IMR-90 (cell line): ENCODE results near the gene BPIFB1. TPM values are rescaled to one million over a fixed set of nuclear protein-coding genes. Genes with fewer than 3 reads are reported as not detected.

Experiments used
- ATAC-seq: fragments of 200-7000 bp; cut with Tn5 transposase; 2 replicates; pipeline ENCODE4 v1.9.1; 2020; ENCODE audit warnings: low read depth, mild to moderate bottlenecking, moderate library complexity
- BruUV-seq: library from RNA; stranded (reverse); fragments of 400-500 nt; replicated peaks from 2 replicates; lab custom pipeline; 2021; lab: Mats Ljungman, UMichigan
- CTCF ChIA-PET: fragments of 300-600 bp; formaldehyde crosslinking; extraction: SDS; loops from one replicate; lab custom pipeline; 2021; ENCODE audit warnings: antibody characterized with exemption; lab: Yijun Ruan, JAX
- POLR2A ChIA-PET: fragments of 300-600 bp; sonication (Branson Sonifier 250); formaldehyde crosslinking; loops from one replicate; lab custom pipeline; 2022; ENCODE audit warnings: antibody characterized with exemption; ENCODE audit not compliant: unreplicated experiment; lab: Charles Lee
- DNase-seq: peaks from one replicate; pipeline ENCODE4 v3.0.0; 2013
- H2AFZ ChIP-seq: replicated peaks from 2 replicates; pipeline ENCODE3; 2013; ENCODE audit warnings: low read length, mild to moderate bottlenecking; ENCODE audit not compliant: poor library complexity
- H2AK5ac ChIP-seq: 2 replicates; pipeline ENCODE4 v1.6.1; 2013; ENCODE audit warnings: low read depth, low read length, inconsistent platforms
- H2AK9ac ChIP-seq: replicated peaks from 2 replicates; pipeline ENCODE3; 2013; ENCODE audit warnings: mild to moderate bottlenecking, low read depth, low read length, moderate library complexity; ENCODE audit not compliant: poor library complexity
- H2BK120ac ChIP-seq: 2 replicates; pipeline ENCODE4 v1.6.1; 2013; ENCODE audit warnings: low read depth, low read length, inconsistent platforms
- H2BK15ac ChIP-seq: 3 replicates; pipeline ENCODE4 v1.6.1; 2013; ENCODE audit warnings: low read depth, low read length, inconsistent platforms
- H2BK20ac ChIP-seq: 2 replicates; pipeline ENCODE4 v1.6.1; 2013; ENCODE audit warnings: low read depth, mild to moderate bottlenecking, inconsistent platforms, low read length, moderate library complexity
- H2BK5ac ChIP-seq: 2 replicates; pipeline ENCODE4 v1.6.1; 2013; ENCODE audit warnings: mild to moderate bottlenecking, low read depth, low read length, inconsistent platforms; ENCODE audit not compliant: poor library complexity, severe bottlenecking
- H3K14ac ChIP-seq: replicated peaks from 2 replicates; pipeline ENCODE4 v1.6.1; 2013; ENCODE audit warnings: low read depth, low read length, inconsistent platforms
- H3K18ac ChIP-seq: 2 replicates; pipeline ENCODE4 v1.6.1; 2013; ENCODE audit warnings: low read depth, low read length, control low read depth
- H3K23ac ChIP-seq: 2 replicates; pipeline ENCODE4 v1.6.1; 2013; ENCODE audit warnings: low read depth, low read length, inconsistent platforms
- H3K27ac ChIP-seq: 2 replicates; pipeline ENCODE4 v1.5.1; 2013; ENCODE audit warnings: mild to moderate bottlenecking, control low read depth, low read length; ENCODE audit not compliant: insufficient read depth
- H3K27me3 ChIP-seq: 2 replicates; pipeline ENCODE4 v1.6.1; 2013; ENCODE audit warnings: low read length; ENCODE audit not compliant: control insufficient read depth, insufficient read depth
- H3K36me3 ChIP-seq: 2 replicates; pipeline ENCODE4 v1.6.1; 2013; ENCODE audit warnings: low read length, mixed read lengths; ENCODE audit not compliant: control insufficient read depth, insufficient read depth
- H3K4ac ChIP-seq: 2 replicates; pipeline ENCODE4 v1.6.1; 2013; ENCODE audit warnings: low read depth, low read length, inconsistent platforms
- H3K4me1 ChIP-seq: 2 replicates; pipeline ENCODE4 v1.6.1; 2013; ENCODE audit warnings: low read length, mixed read lengths; ENCODE audit not compliant: control insufficient read depth, insufficient read depth
- H3K4me2 ChIP-seq: 2 replicates; pipeline ENCODE4 v1.6.1; 2013; ENCODE audit warnings: low read depth, mild to moderate bottlenecking, control low read depth, low read length, moderate library complexity
- H3K4me3 ChIP-seq: 2 replicates; pipeline ENCODE4 v1.5.1; 2013; ENCODE audit warnings: low read depth, mild to moderate bottlenecking, control low read depth, low read length, moderate library complexity; ENCODE audit not compliant: insufficient read depth
- H3K56ac ChIP-seq: 2 replicates; pipeline ENCODE4 v1.6.1; 2013; ENCODE audit warnings: low read length, inconsistent platforms; ENCODE audit not compliant: insufficient read depth; ENCODE audit errors: extremely low read depth
- H3K79me1 ChIP-seq, 2 experiments: 2 replicates each; pipeline ENCODE4 v1.6.1; 2013; ENCODE audit warnings: low read length in 2 of 2, inconsistent platforms in 1 of 2, low read depth in 1 of 2
- H3K9ac ChIP-seq: 2 replicates; pipeline ENCODE4 v1.6.1; 2013; ENCODE audit warnings: low read depth, low read length, control low read depth
- H3K9me1 ChIP-seq: 2 replicates; pipeline ENCODE4 v1.6.1; 2013; ENCODE audit warnings: low read length, inconsistent platforms; ENCODE audit not compliant: insufficient read depth
- H3K9me3 ChIP-seq: 2 replicates; pipeline ENCODE4 v1.6.1; 2013; ENCODE audit warnings: low read length; ENCODE audit not compliant: control insufficient read depth, insufficient read depth
- H4K20me1 ChIP-seq: 2 replicates; pipeline ENCODE4 v1.6.1; 2013; ENCODE audit warnings: low read length, inconsistent platforms; ENCODE audit not compliant: insufficient read depth
- H4K5ac ChIP-seq: 2 replicates; pipeline ENCODE4 v1.6.1; 2013; ENCODE audit warnings: mild to moderate bottlenecking, low read depth, low read length, control low read depth
- H4K8ac ChIP-seq, 2 experiments: 2 replicates each; pipeline ENCODE4 v1.6.1; 2013; ENCODE audit warnings: low read depth in 2 of 2, low read length in 2 of 2, control low read depth in 1 of 2, inconsistent platforms in 1 of 2
- H4K91ac ChIP-seq: 2 replicates; pipeline ENCODE4 v1.6.1; 2013; ENCODE audit warnings: low read depth, low read length, inconsistent platforms; ENCODE audit not compliant: insufficient read depth
- CHD1 ChIP-seq: IDR thresholded peaks from 2 replicates; pipeline ENCODE4 v1.6.1; 2012; ENCODE audit warnings: low read depth, low read length, improper control_type of control experiment
- MAFK ChIP-seq: IDR thresholded peaks from 2 replicates; pipeline ENCODE4 v1.6.1; 2012; ENCODE audit warnings: low read depth, low read length, improper control_type of control experiment
- NFE2L2 ChIP-seq: fragments of 150-350 bp; IDR thresholded peaks from 2 replicates; pipeline ENCODE4 v1.6.1; 2016; ENCODE audit warnings: low read depth, mild to moderate bottlenecking, low read length
- POLR2A ChIP-seq: IDR thresholded peaks from 2 replicates; pipeline ENCODE4 v1.6.1; 2012; ENCODE audit warnings: mild to moderate bottlenecking, low read depth, low read length
- RCOR1 ChIP-seq: IDR thresholded peaks from 2 replicates; pipeline ENCODE4 v1.6.1; 2012; ENCODE audit warnings: mild to moderate bottlenecking, low read length, improper control_type of control experiment; ENCODE audit not compliant: insufficient replicate concordance
- WGBS, 2 experiments: methylation state at CpG; one replicate each; pipeline versions ENCODE4 v1.1.5 to v1.1.7; 2013; ENCODE audit warnings: missing lambda C conversion rate in 2 of 2; ENCODE audit not compliant: insufficient read length in 1 of 2; ENCODE audit errors: extremely low coverage in 2 of 2; 5-methylcytosine and 5-hydroxymethylcytosine counted together
- dilution Hi-C: fragments of 300-500 bp; cut with HindIII; formaldehyde crosslinking; loops from one replicate; pipeline ENCODE4 v1.14.3; 2018; ENCODE audit warnings: low sequenced_read_pairs; ENCODE audit not compliant: unreplicated experiment
- in situ Hi-C: fragments of 300-500 bp; cut with MboI; formaldehyde crosslinking; loops from 3 replicates; pipeline ENCODE4 v1.14.3; 2019; ENCODE audit warnings: low sequenced_read_pairs, inconsistent platforms, mixed read lengths
- intact Hi-C: fragments of 100-400 bp; cut with micrococcal nuclease; formaldehyde crosslinking; loops from 2 replicates; pipeline ENCODE4 v1.10.0; 2022
- polyA plus RNA-seq, 3 experiments: library from polyadenylated mRNA; depleted of rRNA; stranded (reverse); fragments of >200 nt; gene quantifications; 2 replicates each; pipeline ENCODE4 v1.2.3, GENCODE V29; 2012; ENCODE audit warnings: low replicate concordance in 1 of 3
- total RNA-seq: library from RNA; depleted of rRNA; stranded (reverse); fragments of >200 nt; gene quantifications from 2 replicates; pipeline ENCODE4 v1.2.3, GENCODE V29; 2012
- TF ChIP-seq, protein P1 (sequence below): fragments of 150-350 bp; IDR thresholded peaks from 2 replicates; pipeline ENCODE4 v1.6.1; 2016; ENCODE audit warnings: low read depth, mild to moderate bottlenecking, low read length, moderate library complexity, borderline replicate concordance

The BPIFB1 gene
- total and polyA plus RNA-seq, 2 of the 4 experiments (the other 2 are of a cell fraction) = not detected

DNA sequence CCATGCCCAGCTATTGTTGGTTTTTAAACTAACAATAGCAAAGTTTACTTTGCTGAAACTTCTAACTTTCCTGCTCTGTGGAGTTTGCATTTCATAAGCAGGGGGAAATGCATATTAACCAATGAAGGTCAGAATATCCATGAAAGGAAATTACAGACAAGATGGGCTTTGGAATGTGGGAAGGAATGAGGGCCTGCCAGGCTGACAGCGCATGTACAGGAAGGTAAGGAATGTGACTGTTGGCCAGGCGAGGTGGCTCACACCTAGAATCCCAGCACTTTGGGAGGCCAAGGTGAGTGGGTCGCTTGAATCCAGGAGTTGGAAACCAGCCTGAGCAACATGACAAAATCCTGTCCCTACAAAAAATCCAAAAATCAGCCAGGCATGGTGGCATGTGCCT is 68.7 kb downstream of the BPIFB1 start:
- Histone ChIP-seq H2BK15ac (no peak overlapping the region), H3K4ac (no peak overlapping the region), H4K20me1 (no peaks in the 10 kb centered on the region; the same call in 1 of the 2 replicates), H2BK20ac (no peak overlapping the region), H3K9me1 (peaks cover 8% of the 10 kb centered on the region; the same call in 1 of the 2 replicates), H4K5ac (no peak overlapping the region), H3K27me3 (no peaks in the 10 kb centered on the region), H3K36me3 (peaks cover 8% of the 10 kb centered on the region), H3K4me3 (no peak overlapping the region), H4K91ac (no peak overlapping the region; the same call in 1 of the 2 replicates), H2AK5ac (no peak overlapping the region), H3K9ac (no peak overlapping the region), H3K4me2 (no peak overlapping the region), H2BK120ac (no peak overlapping the region), H3K23ac (no peak overlapping the region), H2AK9ac (no peak overlapping the region), H3K56ac (no peak overlapping the region), H3K4me1 (no peaks in the 10 kb centered on the region; the same call in 1 of the 2 replicates), H3K14ac (no peak overlapping the region), H3K9me3 (no peaks in the 10 kb centered on the region), H2AFZ (no peak overlapping the region), H3K27ac (no peak overlapping the region), H2BK5ac (no peak overlapping the region), H3K18ac (no peak overlapping the region), H4K8ac (no peak overlapping the region), H3K79me1 (no peaks in the 10 kb centered on the region)
- POLR2A ChIA-PET = no interaction called here
- DNase-seq = no peak
- no CpG with 5 or more reads among the region's 3 CpGs for WGBS, 2 experiments
- dilution Hi-C loops = no loop called here
- intact Hi-C loops = no loop called here
- BruUV-seq = no TSS peak
- CTCF ChIA-PET = interaction anchor here (0.7 kb wide), 1 partner anchor 1288 kb away, joined by 3 read pairs; no protein-coding TSS in a partner anchor
- no peak; the same call in 1 of the 2 replicates for ATAC-seq
- no peak for TF ChIP-seq CHD1
- TF ChIP-seq POLR2A = no peak
- no peak for TF ChIP-seq RCOR1
- TF ChIP-seq, protein P1, sequence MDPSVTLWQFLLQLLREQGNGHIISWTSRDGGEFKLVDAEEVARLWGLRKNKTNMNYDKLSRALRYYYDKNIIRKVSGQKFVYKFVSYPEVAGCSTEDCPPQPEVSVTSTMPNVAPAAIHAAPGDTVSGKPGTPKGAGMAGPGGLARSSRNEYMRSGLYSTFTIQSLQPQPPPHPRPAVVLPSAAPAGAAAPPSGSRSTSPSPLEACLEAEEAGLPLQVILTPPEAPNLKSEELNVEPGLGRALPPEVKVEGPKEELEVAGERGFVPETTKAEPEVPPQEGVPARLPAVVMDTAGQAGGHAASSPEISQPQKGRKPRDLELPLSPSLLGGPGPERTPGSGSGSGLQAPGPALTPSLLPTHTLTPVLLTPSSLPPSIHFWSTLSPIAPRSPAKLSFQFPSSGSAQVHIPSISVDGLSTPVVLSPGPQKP = no peak
- TF ChIP-seq MAFK = no peak
- no peak for TF ChIP-seq NFE2L2
- in situ Hi-C loops = no loop called here
